ENCODE results near the gene XPNPEP2.

XPNPEP2 gene

GRCh38 chrX:129798888-129799287, 60.1 kb downstream of the XPNPEP2 start:
- no peak overlapping the region for H3K4me3 ChIP-seq (ENCODE audit: low read length)
- no peak for TF ChIP-seq ZNF274 (IDR thresholded peaks at IDR 0.05; ENCODE audit: low read depth, low read length)

GRCh38 chrX:129800186-129800585, 61.4 kb downstream of the XPNPEP2 start:
- H3K4me3 ChIP-seq (ENCODE audit: low read length), result no peak overlapping the region
- no peak for TF ChIP-seq ZNF274 (IDR thresholded peaks at IDR 0.05; ENCODE audit: low read depth, low read length)

DNA sequence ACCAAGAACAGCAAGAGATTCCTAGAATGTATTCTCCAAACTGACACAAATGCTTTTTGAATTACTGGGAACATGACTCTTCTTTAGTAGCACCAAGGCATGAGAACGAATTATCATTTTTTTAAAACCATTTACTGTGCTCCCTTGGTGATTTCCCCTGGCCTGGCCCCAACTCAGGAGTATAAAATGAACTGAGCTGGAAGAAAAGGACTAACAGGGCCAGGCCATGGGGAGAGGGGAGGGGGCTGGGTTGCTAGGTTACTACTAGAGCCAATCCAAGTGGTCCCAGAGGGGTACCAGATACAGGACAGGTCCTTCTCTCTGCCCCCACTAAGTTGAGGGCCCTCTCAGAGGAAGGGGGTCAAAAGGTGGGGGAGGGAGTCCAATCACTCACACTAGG, 64.1 kb downstream of the XPNPEP2 start:
- no peak for TF ChIP-seq ZNF274 (IDR thresholded peaks at IDR 0.05; ENCODE audit: low read depth, low read length)
- H3K4me3 ChIP-seq (ENCODE audit: low read length), result no peak overlapping the region

DNA sequence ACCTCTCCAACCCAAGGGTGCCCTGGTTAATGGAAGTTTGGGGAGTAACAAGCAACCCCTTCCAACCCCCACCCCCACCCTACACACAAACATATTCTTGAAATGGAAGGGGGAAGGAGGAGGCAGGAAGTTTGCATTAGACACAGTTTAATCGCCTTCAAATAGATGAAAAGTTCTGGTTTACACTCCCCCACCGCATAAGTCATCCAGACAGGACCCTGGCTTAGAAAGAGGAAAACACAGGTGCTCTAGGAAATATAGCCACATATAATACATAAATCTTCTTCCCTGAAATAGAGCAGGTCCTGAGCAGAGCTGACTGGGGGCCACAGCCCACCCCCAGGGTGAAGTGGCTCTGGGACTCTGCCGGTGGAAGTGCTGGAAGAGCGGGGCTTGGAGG, 66.0 kb downstream of the XPNPEP2 start:
- H3K4me3 ChIP-seq (ENCODE audit: low read length), result no peak overlapping the region
- TF ChIP-seq ZNF274 (IDR thresholded peaks at IDR 0.05; ENCODE audit: low read depth, low read length), result no peak

- H3K4me3 ChIP-seq (ENCODE audit: low read length), result no peak overlapping the region
- no peak for TF ChIP-seq ZNF274 (IDR thresholded peaks at IDR 0.05; ENCODE audit: low read depth, low read length)
Observed at GRCh38 chrX:129808158-129808828, 69.5 kb downstream of the XPNPEP2 start.

- TF ChIP-seq ZNF274 (IDR thresholded peaks at IDR 0.05; ENCODE audit: low read depth, low read length), result no peak
- H3K4me3 ChIP-seq (ENCODE audit: low read length), result no peak overlapping the region
Observed at GRCh38 chrX:129808829-129809796, 70.3 kb downstream of the XPNPEP2 start.

- H3K4me3 ChIP-seq (ENCODE audit: low read length), result no peak overlapping the region
- TF ChIP-seq ZNF274 (IDR thresholded peaks at IDR 0.05; ENCODE audit: low read depth, low read length), result no peak
Observed at GRCh38 chrX:129813662-129814368, 75.0 kb downstream of the XPNPEP2 start.

GRCh38 chrX:129818123-129818522, 79.3 kb downstream of the XPNPEP2 start:
- no peak overlapping the region for H3K4me3 ChIP-seq (ENCODE audit: low read length)
- TF ChIP-seq ZNF274 (IDR thresholded peaks at IDR 0.05; ENCODE audit: low read depth, low read length), result no peak
